HepG2 (cell line): ENCODE data around the gene PPP1R15A. TPM values are rescaled to one million over a fixed set of nuclear protein-coding genes. Genes with fewer than 3 reads are reported as not detected.
A peak's percentile ranks its signal among the peaks of the same experiment; 100 is the strongest.

ENCODE experiments used
- ATAC-seq: fragments of 200-7000 bp; cut with Tn5 transposase; 3 replicates; pipeline ENCODE4 v1.9.1; 2020; ENCODE audit warnings: mild to moderate bottlenecking, moderate library complexity
- BruUV-seq: library from RNA; stranded (reverse); fragments of 400-500 nt; replicated peaks from 2 replicates; lab custom pipeline; 2021; lab: Mats Ljungman, UMichigan
- CTCF ChIA-PET: fragments of 300-600 bp; formaldehyde crosslinking; extraction: SDS; loops from one replicate; lab custom pipeline; 2021; ENCODE audit warnings: low total read pairs, inconsistent platforms, low intra/inter-chr PET ratio; lab: Yijun Ruan, JAX
- POLR2A ChIA-PET: fragments of 350-600 bp; sonication (Branson Sonifier 250); formaldehyde crosslinking; loops from one replicate; lab custom pipeline; 2020; ENCODE audit warnings: antibody characterized with exemption, inconsistent platforms; lab: Yijun Ruan, JAX
- DNase-seq: peaks from one replicate; pipeline ENCODE4 v3.0.0-alpha.2; 2015; ENCODE audit warnings: low spot score
- FAIRE-seq: peaks from 3 replicates; lab custom pipeline; 2011; peaks lifted over from hg19 to GRCh38; lab: Jason Lieb, UNC
- H2AFZ ChIP-seq: one replicate; pipeline ENCODE4 v1.6.1; 2011; ENCODE audit warnings: low read length, inconsistent platforms
- H3K27ac ChIP-seq: fragments of 300-600 bp; 3 replicates; pipeline ENCODE4 v1.8.0; 2011; ENCODE audit warnings: mixed run types, mild to moderate bottlenecking, mixed read lengths, low read length, inconsistent platforms; ENCODE audit not compliant: insufficient read depth; ENCODE audit errors: extremely low read length
- H3K27me3 ChIP-seq, 2 experiments: fragments of 200-600 bp in 1 of 2; 2 replicates in 1 of 2; 3 replicates in 1 of 2; pipeline versions ENCODE4 v1.6.0 to v1.8.0; 2011; ENCODE audit warnings: low read length in 2 of 2, mild to moderate bottlenecking in 2 of 2, moderate library complexity in 2 of 2, inconsistent platforms in 1 of 2; ENCODE audit not compliant: insufficient read depth in 2 of 2, control insufficient read depth in 1 of 2
- H3K36me3 ChIP-seq, 2 experiments: fragments of 200-600 bp in 1 of 2; replicated peaks in 1 of 2; 2 replicates in 1 of 2; 3 replicates in 1 of 2; pipeline versions ENCODE4 v1.5.1 to v1.8.0; 2011; ENCODE audit warnings: low read length in 2 of 2, inconsistent platforms in 1 of 2; ENCODE audit not compliant: insufficient read depth in 2 of 2, control insufficient read depth in 1 of 2
- H3K4me1 ChIP-seq: 2 replicates; pipeline ENCODE4 v1.5.1; 2012; ENCODE audit warnings: low read length, inconsistent platforms; ENCODE audit not compliant: insufficient read depth
- H3K4me2 ChIP-seq: 2 replicates; pipeline ENCODE4 v1.6.0; 2011; ENCODE audit warnings: low read depth, low read length, inconsistent platforms
- H3K4me3 ChIP-seq, 3 experiments: fragments of 200-600 bp in 1 of 3; sonication (generic), shearing (Covaris generic) in 1 of 3; replicated peaks in 1 of 3; 2 replicates each; pipeline ENCODE4 v1.5.1; 2011 to 2016; ENCODE audit warnings: low read length in 3 of 3, inconsistent platforms in 2 of 3, low read depth in 2 of 3, mild to moderate bottlenecking in 2 of 3, control low read depth in 1 of 3, mixed read lengths in 1 of 3; ENCODE audit not compliant: insufficient read depth in 1 of 3
- H3K79me2 ChIP-seq: one replicate; pipeline ENCODE4 v1.6.1; 2011; ENCODE audit warnings: low read length, inconsistent platforms; ENCODE audit not compliant: insufficient read depth
- H3K9ac ChIP-seq: 2 replicates; pipeline ENCODE4 v1.6.0; 2011; ENCODE audit warnings: mild to moderate bottlenecking, low read depth, low read length, inconsistent platforms; ENCODE audit not compliant: insufficient read depth
- H3K9me3 ChIP-seq: 2 replicates; pipeline ENCODE4 v1.5.1; 2012; ENCODE audit warnings: mild to moderate bottlenecking, low read length
- H4K20me1 ChIP-seq: 2 replicates; pipeline ENCODE4 v1.6.0; 2011; ENCODE audit warnings: inconsistent platforms, mild to moderate bottlenecking, low read length, moderate library complexity; ENCODE audit not compliant: insufficient read depth
- ADNP ChIP-seq: sonication (generic); formaldehyde crosslinking; IDR thresholded peaks from 2 replicates; pipeline ENCODE4 v1.4.0; 2020; ENCODE audit warnings: missing genetic modification reagents
- ARID2 ChIP-seq: sonication (generic); formaldehyde crosslinking; IDR thresholded peaks from 2 replicates; pipeline ENCODE4 v1.8.1; 2022; ENCODE audit warnings: mild to moderate bottlenecking, missing genetic modification reagents, borderline replicate concordance
- GATA4 ChIP-seq: sonication (generic); IDR thresholded peaks from 2 replicates; pipeline ENCODE4 v1.6.1; 2016; ENCODE audit warnings: antibody characterized with exemption, low read depth, borderline replicate concordance
- REL ChIP-seq: sonication (generic); formaldehyde crosslinking; conservative IDR thresholded peaks from 2 replicates; pipeline ENCODE4 v1.8.0; 2022; ENCODE audit warnings: mild to moderate bottlenecking, missing genetic modification reagents, moderate library complexity
- SIN3B ChIP-seq: fragments of 150-350 bp; IDR thresholded peaks from 2 replicates; pipeline ENCODE4 v1.6.1; 2014; ENCODE audit warnings: low read length
- ZBTB42 ChIP-seq: sonication (generic); formaldehyde crosslinking; IDR thresholded peaks from 2 replicates; pipeline ENCODE4 v1.5.0; 2020; ENCODE audit warnings: mild to moderate bottlenecking, missing genetic modification reagents
- ZFP62 ChIP-seq: sonication (generic); formaldehyde crosslinking; IDR thresholded peaks from 2 replicates; pipeline ENCODE4 v1.4.0; 2020; ENCODE audit warnings: missing genetic modification reagents
- ZNF121 ChIP-seq: sonication (generic); formaldehyde crosslinking; IDR thresholded peaks from 2 replicates; pipeline ENCODE4 v1.5.0; 2020; ENCODE audit warnings: mild to moderate bottlenecking, missing genetic modification reagents
- ZNF441 ChIP-seq: sonication (generic); formaldehyde crosslinking; IDR thresholded peaks from 2 replicates; pipeline ENCODE4 v1.7.0; 2021; ENCODE audit warnings: missing genetic modification reagents, borderline replicate concordance
- WGBS: methylation state at CpG from one replicate; pipeline ENCODE4 v1.1.6; 2017; ENCODE audit warnings: low lambda C conversion rate; 5-methylcytosine and 5-hydroxymethylcytosine counted together
- in situ Hi-C: cut with HindIII; loops from 2 replicates; pipeline ENCODE4 v1.10.0; 2017; ENCODE audit warnings: low pct_unique_long_range_greater_than_20kb; ENCODE audit not compliant: extremely low pct_ligation_motif_present
- intact Hi-C: fragments of 100-400 bp; cut with micrococcal nuclease; formaldehyde crosslinking; loops from one replicate; pipeline ENCODE4 v1.10.0; 2022; ENCODE audit not compliant: unreplicated experiment
- polyA plus RNA-seq, 8 experiments: library from polyadenylated mRNA; depleted of rRNA in 3 of 8; stranded (reverse) in 7 of 8; unstranded in 1 of 8; fragments of >200 nt; fragmentation: Illumina TruSeq in 4 of 8; extraction: Trizol in 4 of 8; gene quantifications; 2 replicates each; pipeline versions ENCODE4 v1.2.1 to v1.2.3, GENCODE V29; 2011 to 2016; ENCODE audit warnings: low read depth in 4 of 8, missing spikeins in 1 of 8, mixed read lengths in 1 of 8; ENCODE audit not compliant: insufficient read depth in 1 of 8
- total RNA-seq, 5 experiments: library from RNA; depleted of rRNA; stranded (reverse); fragments of >200 nt; fragmentation: Illumina TruSeq; extraction: Trizol; gene quantifications; 2 replicates each; pipeline ENCODE4 v1.2.3, GENCODE V29; 2016; ENCODE audit warnings: low read depth in 1 of 5
- TF ChIP-seq, protein P1 (sequence below): sonication (generic); formaldehyde crosslinking; IDR thresholded peaks from 2 replicates; pipeline ENCODE4 v1.9.0; 2022; ENCODE audit warnings: missing genetic modification reagents, mild to moderate bottlenecking, borderline replicate concordance
- TF ChIP-seq, protein P2 (sequence below): sonication (generic); formaldehyde crosslinking; IDR thresholded peaks from 2 replicates; pipeline ENCODE4 v1.5.0; 2020; ENCODE audit warnings: missing genetic modification reagents
- TF ChIP-seq, protein P3 (sequence below): IDR thresholded peaks from 2 replicates; pipeline ENCODE4 v1.6.1; 2016; ENCODE audit warnings: missing genetic modification reagents, missing compliant biosample characterization

The PPP1R15A gene
- total and polyA plus RNA-seq, 2 of the 13 experiments (the other 11 are each of a cell fraction or from before 2014, with no cell fraction given) = 15.6 to 18.5 TPM

DNA sequence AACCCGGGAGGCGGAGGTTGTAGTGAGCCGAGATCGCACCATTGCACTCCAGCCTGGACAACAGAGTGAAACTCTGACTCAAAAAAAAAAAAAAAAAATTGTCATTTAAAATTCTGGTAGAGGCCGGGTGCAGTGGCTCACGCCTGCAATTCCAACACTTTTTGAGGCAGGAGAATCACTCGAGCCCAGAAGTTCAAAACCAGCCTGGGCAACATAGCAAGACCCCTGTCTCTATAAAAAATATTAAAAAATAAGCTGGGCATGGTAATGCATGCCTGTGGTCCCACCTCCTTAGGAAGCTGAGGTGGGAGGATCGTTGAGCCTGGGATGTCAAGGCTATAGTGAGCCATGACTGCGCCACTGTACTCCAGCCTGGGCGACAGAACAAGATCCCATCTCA lies 34.1 kb downstream of the PPP1R15A start:
- Histone ChIP-seq H3K27me3 (no peaks in the 10 kb centered on the region), H3K4me1 (peaks cover 36% of the 10 kb centered on the region), H3K4me2 (no peak overlapping the region), H2AFZ (no peak overlapping the region), H3K27ac (no peak overlapping the region), H3K9me3 (no peaks in the 10 kb centered on the region), H4K20me1 (no peaks in the 10 kb centered on the region), H3K36me3 (peaks cover 10 to 32% of the 10 kb centered on the region in 2 experiments; a peak in 4 of 5 replicates), H3K79me2 (peaks cover 5% of the 10 kb centered on the region), H3K9ac (no peak overlapping the region), H3K4me3 (no peak overlapping the region)
- POLR2A ChIA-PET = no interaction called here
- no peak for TF ChIP-seq ZFP62 (CRISPR knock-in tag)
- 0 out of 2 replicates have a peak, but pooled peaks have one; percentile 42 for TF ChIP-seq ZNF121 (CRISPR knock-in tag)
- TF ChIP-seq GATA4 = no peak
- WGBS = 97% methylated on average over 10 of the region's 10 CpGs
- DNase-seq (no peak), FAIRE-seq (no peak), ATAC-seq (no peak)
- in situ Hi-C loops (no loop called here), intact Hi-C loops (no loop called here)
- CTCF ChIA-PET = no interaction called here
- BruUV-seq = no TSS peak

DNA sequence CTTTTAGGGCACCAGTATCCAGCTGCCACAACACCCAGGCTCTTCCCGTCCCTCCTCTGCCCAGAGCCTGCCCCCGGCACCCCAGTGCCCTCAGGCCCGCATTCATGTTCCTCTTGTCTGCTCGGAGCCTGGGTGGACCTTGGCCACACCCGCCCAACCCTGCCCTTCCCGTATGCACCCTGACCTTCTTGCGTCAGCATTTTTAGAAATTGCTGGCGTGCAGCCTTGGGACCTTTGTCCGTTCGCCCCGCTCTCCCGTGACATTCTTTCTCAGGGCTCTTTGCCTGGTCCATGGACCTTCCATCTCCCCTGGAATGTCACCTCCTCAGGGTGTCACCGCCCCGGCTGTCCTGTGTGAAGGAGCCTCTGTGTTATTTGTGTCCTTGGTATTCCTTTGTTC lies 35.5 kb downstream of the PPP1R15A start:
- FAIRE-seq (peak; percentile 93), DNase-seq (peak; percentile 83), ATAC-seq (peak; percentile 93)
- BruUV-seq = no TSS peak
- no peaks in the 10 kb centered on the region for H3K27me3 ChIP-seq
- peaks cover 11 to 44% of the 10 kb centered on the region in 2 experiments for H3K36me3 ChIP-seq
- H3K4me3 ChIP-seq = peak overlapping the region in 1 of 3 experiments; percentile 33; a peak in 2 of 6 replicates
- no peaks in the 10 kb centered on the region for H3K9me3 ChIP-seq
- no peaks in the 10 kb centered on the region for H4K20me1 ChIP-seq
- peaks cover 22% of the 10 kb centered on the region for H3K4me1 ChIP-seq
- no peak overlapping the region for H2AFZ ChIP-seq
- WGBS = 2% methylated on average over 14 of the region's 14 CpGs
- H3K4me2 ChIP-seq = peak overlapping the region; percentile 68
- peak overlapping the region; percentile 77 for H3K27ac ChIP-seq
- in situ Hi-C loops (no loop called here), intact Hi-C loops (loop anchor here (1.0 kb wide), 1 partner anchor 64 kb away; no protein-coding TSS in a partner anchor)
- ChIA-PET CTCF (no interaction called here), POLR2A (interaction anchor here (1.0 kb wide), 1 partner anchor 60 kb away, joined by 3 read pairs; no protein-coding TSS in a partner anchor)
- no peaks in the 10 kb centered on the region for H3K79me2 ChIP-seq
- peak overlapping the region; percentile 40 for H3K9ac ChIP-seq
- TF ChIP-seq ZBTB42 (0 out of 2 replicates have a peak, but pooled peaks have one; percentile 40), ADNP (no peak), ARID2 (CRISPR knock-in tag) (no peak), ZNF441 (peak; percentile 30; the same call in 1 of the 2 replicates), REL (CRISPR knock-in tag) (no peak), SIN3B (no peak)
- TF ChIP-seq, protein P1, sequence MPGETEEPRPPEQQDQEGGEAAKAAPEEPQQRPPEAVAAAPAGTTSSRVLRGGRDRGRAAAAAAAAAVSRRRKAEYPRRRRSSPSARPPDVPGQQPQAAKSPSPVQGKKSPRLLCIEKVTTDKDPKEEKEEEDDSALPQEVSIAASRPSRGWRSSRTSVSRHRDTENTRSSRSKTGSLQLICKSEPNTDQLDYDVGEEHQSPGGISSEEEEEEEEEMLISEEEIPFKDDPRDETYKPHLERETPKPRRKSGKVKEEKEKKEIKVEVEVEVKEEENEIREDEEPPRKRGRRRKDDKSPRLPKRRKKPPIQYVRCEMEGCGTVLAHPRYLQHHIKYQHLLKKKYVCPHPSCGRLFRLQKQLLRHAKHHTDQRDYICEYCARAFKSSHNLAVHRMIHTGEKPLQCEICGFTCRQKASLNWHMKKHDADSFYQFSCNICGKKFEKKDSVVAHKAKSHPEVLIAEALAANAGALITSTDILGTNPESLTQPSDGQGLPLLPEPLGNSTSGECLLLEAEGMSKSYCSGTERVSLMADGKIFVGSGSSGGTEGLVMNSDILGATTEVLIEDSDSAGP (CRISPR knock-in tag) = no peak; the same call in 1 of the 2 replicates
- TF ChIP-seq, protein P2, sequence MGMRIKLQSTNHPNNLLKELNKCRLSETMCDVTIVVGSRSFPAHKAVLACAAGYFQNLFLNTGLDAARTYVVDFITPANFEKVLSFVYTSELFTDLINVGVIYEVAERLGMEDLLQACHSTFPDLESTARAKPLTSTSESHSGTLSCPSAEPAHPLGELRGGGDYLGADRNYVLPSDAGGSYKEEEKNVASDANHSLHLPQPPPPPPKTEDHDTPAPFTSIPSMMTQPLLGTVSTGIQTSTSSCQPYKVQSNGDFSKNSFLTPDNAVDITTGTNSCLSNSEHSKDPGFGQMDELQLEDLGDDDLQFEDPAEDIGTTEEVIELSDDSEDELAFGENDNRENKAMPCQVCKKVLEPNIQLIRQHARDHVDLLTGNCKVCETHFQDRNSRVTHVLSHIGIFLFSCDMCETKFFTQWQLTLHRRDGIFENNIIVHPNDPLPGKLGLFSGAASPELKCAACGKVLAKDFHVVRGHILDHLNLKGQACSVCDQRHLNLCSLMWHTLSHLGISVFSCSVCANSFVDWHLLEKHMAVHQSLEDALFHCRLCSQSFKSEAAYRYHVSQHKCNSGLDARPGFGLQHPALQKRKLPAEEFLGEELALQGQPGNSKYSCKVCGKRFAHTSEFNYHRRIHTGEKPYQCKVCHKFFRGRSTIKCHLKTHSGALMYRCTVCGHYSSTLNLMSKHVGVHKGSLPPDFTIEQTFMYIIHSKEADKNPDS (CRISPR knock-in tag) = no peak
- TF ChIP-seq, protein P3, sequence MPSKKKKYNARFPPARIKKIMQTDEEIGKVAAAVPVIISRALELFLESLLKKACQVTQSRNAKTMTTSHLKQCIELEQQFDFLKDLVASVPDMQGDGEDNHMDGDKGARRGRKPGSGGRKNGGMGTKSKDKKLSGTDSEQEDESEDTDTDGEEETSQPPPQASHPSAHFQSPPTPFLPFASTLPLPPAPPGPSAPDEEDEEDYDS = peak; percentile 31; the same call in 1 of the 2 replicates
